HL-60/S4 treated with retinoic acid at 250 ng/mL for 4 days and 3 days (cell line): ENCODE results near the gene MTA3.

Source experiments
- in situ Hi-C: fragments of 300-500 bp; cut with MboI; formaldehyde crosslinking; loops from 2 replicates; pipeline ENCODE4 v1.7.0; 2022; ENCODE audit warnings: low sequenced_read_pairs

MTA3 gene

DNA sequence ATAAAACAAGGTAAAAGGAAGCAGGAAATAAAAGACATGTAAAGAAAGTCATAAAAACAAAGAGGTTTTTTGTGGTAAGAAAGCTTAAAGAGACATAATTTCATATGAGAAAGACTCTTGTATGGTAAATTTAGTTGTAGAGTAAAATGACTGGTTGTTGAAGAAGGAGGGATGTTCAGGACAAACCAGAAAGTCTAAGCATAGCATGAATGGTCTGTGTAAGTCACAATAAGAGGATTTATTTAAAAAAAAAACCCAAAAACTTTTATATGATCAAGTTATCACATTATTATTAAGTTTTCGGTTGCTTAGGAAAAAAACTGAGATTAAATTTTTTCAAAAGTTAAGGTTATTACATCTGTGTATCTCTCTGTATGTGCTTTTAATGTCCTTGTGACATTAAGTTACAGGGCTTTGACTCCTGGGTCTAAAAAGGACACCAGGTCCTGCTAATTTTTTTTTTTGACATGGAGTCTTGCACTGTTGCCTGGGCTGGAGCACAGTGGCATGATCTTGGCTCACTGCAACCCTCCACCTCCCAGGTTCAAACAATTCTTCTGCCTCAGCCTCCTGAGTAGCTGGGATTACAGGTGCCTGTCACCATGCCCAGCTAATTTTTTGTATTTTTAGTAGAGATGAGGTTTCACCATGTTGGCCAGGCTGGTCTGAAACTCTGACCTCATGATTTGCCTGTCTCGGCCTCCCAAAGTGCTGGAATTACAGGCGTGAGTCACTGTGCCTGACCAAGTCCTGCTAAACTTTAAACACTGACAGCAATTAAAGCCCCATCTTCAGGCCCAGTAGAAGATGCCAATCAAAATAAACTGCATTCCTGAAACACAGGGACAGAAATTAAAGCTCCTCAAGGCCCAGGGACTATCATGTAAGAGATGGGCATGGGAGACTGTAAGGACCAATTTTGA, 209.7 kb downstream of the MTA3 start:
- in situ Hi-C loops, result loop anchor here (25.0 kb wide), 1 partner anchor 266 kb away; no protein-coding TSS in a partner anchor

DNA sequence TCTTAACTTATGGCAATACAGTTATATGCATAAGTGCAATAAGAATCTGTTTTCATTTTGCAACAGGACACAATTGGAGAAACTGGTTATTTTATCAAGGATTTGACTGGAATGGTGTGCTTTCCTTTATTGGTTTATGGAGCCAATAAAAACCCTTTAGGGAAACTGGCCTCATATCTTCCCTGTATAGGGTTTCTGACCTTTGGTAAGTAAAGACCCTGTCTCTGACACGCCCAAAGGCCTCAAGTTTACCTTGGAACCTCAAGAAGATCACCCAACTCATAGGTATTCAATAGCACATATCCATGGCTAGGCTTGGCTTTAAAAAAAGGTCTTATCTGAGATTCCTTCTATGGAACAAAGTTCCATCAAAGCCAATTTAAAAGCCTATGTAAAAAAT, 212.7 kb downstream of the MTA3 start:
- in situ Hi-C loops, result loop anchor here (25.0 kb wide), 1 partner anchor 269 kb away; no protein-coding TSS in a partner anchor

DNA sequence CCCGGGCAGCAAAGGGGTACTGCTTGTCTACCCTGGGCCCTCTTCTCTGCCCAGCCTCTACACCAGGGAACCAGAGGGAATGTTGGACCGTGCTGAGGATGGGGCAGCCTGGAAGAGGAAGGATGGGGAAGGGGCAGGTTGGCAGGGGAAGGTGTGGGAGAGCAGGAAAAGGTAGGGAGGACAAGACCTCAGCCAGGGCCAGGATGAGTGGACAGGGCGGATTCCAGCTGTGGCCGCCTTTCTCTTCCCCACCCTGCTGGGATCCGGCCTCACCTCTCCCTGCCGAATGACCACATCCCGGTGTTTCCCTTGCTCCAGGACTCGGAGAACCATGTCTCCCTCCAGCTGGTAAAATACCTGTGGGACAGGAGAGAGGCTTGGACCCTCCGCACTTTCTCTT, 215.1 kb downstream of the MTA3 start:
- in situ Hi-C loops, result loop anchor here (25.0 kb wide), 1 partner anchor 271 kb away; no protein-coding TSS in a partner anchor

DNA sequence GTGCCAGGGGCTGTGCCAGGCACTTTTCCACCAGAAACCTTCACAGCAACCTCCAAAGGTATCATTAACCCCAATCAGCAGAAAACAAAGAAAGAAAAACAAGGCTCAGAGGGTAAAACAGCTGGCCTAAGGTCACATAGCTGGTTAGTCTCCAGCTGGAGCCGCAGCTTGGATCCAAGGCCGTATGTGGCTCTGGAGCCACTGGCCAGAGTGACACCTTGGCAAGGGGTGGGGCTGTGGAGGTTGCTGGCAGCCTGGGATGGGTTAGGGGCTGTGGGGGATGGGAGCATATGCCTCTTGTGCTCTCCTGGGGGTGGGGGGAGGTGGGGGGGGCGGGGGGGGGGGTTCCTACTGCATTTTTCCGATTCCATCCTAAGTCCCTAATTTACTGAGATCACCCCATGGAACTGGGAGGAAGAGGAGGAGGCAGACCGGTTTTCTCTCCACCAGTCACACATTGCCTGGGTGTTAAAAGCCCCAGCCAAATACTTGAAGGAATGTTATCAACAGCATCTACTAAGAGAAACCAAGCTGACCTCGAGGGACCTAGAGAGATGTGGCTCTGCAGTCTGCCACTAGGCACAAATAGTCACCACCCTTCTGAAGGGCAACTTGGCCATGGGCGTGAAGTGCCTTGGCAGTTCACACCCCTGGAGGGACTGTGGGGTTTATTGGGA, 215.9 kb downstream of the MTA3 start:
- in situ Hi-C loops, result loop anchor here (25.0 kb wide), 1 partner anchor 272 kb away; no protein-coding TSS in a partner anchor

DNA sequence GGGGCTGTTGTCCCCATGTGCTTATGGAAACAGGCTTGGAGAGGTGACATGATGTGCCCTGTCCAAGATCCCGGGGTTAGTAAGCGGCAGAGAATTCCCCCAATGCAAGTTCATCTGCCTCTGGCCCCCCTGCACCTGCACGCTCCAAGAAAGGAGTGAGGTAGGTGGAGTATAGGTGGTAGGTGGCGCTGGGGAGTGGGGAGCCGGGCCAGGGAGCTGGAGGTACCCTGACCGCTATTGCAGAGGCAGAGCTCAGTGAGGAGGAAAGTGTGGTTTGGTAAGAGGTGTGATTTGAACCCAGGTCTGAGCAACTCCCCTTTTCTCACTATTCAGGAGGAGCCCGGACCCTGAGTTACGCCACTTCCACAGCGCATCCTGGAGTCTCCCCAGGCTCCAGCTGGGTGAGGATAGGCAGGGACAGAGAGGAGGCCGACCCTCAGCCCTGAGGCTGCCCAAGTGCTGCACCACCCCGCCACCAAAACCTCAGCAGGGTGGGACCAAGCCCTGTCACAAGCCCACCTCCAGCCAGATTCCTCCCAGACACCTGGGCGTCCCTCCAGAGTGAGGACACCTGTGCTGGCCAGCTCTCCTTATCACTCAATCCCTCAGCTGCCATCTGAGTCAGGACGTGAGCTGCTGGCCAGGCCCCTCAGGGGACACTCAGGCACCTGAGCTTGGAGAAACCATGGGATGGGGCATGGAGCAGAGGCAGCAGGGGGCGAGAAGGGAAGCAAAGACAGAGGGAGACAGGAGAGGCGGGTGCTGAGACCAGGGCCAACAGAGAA, 218.3 kb downstream of the MTA3 start:
- in situ Hi-C loops, result loop anchor here (25.0 kb wide), 1 partner anchor 274 kb away; no protein-coding TSS in a partner anchor

DNA sequence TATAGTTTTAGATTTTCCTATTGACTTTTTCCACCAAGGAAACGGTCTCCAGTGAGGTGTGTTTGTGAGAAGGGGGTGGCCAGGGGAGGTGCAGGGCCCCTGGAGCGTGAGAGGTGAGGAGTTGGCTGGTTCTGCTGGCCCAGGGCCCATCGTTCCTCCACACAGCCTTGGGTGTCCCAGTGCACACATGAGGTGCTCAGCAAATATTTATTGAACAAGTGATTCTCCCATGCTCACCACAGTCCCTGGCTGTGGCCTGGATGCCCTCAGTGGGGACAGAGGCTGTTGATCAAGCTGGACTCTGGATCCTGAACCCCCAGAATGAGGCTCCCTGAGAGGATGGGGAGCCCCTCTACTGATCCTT, 219.0 kb downstream of the MTA3 start:
- in situ Hi-C loops, result loop anchor here (25.0 kb wide), 1 partner anchor 275 kb away; no protein-coding TSS in a partner anchor

DNA sequence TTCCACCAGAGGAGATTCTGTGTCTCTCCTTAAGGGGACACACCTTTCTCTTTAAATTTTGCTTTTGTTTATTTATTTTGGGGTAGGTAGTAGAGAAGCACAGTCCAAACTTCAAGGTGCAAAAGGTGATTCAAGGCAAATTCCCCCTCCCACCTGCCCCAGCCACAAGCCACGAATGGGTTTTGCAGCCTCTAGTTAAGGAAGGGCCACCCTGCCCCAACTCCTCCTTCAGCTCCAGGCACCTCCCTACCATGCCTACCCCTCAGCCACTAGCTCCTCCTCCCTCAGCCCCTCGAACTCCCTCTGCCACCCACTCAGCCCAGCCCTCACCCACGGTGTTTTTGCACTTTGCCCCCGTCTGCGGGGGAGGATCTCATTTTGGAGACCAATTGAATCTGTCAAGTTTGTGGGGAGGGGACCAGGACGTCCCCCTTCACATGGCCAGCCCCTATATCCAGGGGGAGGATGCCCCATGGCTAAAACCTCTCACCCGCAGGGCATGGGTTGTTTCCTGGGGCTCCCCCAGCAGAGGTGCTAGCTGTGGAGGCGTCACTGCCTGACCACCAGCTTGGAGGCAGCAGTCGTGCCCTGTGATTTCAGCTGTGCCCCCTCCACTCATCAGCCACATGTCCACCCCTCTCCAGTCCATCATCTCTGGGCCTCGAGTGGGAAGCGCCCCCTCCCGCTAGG, 219.5 kb downstream of the MTA3 start:
- in situ Hi-C loops, result loop anchor here (25.0 kb wide), 1 partner anchor 276 kb away; no protein-coding TSS in a partner anchor

DNA sequence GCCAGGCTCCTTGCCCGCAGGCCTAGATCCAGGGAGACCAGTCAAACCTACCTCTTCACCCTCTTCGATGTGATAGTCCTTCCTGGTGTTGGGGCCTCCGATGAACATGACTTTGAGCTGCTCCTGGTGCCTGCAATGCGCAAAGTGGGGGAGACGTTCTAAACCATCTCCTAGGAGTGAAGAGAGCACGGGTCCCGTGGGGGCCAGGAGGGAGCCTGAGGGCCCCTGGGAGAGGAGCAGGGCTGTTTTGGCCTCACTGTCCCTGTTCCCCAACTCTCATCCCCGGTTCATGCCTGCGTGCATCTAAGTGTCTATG, 220.0 kb downstream of the MTA3 start:
- in situ Hi-C loops, result loop anchor here (25.0 kb wide), 1 partner anchor 276 kb away; no protein-coding TSS in a partner anchor

DNA sequence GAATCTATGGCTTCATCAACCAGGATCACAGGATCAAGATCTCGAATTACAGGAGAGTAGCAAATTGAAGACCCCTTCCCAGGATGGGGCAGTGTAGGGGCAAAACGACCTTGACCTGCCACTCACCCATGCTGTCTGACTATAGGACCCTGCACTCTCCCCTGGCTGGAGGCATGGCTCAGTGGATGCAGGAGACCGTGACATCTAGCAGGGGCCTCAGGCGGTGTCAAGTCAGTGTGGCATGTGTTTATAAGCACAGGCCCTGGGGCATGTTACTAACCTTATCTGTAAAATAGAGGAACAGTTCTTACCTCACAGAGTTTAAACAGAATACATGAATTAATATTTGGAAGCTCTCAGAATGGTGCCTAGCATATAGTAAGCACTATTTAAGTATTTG, 220.4 kb downstream of the MTA3 start:
- in situ Hi-C loops, result loop anchor here (25.0 kb wide), 1 partner anchor 277 kb away; no protein-coding TSS in a partner anchor

DNA sequence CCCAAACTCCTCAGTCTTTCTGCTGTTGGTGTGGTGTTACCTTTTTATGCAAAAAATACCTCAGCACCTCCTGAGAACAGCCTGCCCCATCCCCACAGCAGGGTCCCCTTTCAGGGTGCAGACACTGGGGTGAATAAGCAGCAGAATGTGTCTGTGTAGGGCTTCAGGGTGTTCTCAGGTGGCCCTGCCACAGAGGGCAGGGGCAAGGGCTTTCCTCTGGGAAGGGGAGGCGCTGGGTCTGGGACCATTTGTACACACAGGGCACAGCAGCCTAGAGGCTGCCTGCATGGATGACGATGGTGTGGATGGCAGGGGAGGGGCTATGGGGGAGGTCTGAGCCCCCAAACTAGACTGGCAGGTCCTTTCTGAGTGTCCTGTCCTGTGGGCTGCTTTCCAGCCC, 221.3 kb downstream of the MTA3 start:
- in situ Hi-C loops, result loop anchor here (25.0 kb wide), 1 partner anchor 277 kb away; no protein-coding TSS in a partner anchor

DNA sequence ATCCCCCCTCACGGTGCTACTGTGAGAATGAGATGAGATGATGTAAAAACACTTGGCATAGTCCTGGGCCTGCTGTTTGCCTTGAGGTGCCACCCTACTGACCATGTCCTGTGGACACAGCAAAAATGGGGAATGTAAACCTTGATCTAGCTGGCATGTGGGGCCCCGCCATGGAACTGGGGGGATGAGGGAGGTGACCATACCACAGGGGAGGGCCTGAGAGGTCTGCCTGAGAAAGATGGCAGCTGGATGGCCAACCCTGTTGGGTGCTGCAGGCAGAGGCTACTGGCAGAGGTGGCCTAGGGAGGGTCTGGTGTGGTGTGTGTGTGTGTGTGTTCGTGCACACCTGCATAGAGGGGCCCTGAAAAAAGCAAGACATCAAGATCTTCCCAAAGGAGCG, 223.2 kb downstream of the MTA3 start:
- in situ Hi-C loops, result loop anchor here (25.0 kb wide), 1 partner anchor 279 kb away; no protein-coding TSS in a partner anchor

DNA sequence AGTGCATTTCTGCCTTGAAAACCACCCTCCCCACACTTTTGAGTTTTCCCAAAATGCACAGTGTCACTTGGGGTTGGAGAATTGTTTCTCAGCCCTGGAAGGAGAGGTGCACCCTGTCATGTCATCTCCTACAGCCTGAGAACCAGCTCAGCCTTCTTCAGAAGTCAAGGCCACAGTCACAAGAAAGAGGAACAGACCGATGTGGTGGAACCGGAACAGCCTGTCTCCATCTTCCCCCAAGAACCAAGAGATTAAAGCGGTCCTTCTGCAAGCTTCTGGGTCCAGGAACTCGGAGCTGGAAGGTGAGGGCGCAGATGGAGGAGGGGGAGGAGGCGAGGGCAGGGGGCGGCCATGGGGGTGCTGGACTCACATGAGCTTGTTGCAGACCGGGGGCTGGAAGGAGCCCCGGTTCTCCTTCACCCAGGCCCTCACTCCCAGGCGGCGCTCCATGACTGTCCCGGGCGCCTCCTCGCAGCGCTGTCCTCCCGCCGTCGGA, 223.7 kb downstream of the MTA3 start:
- in situ Hi-C loops, result loop anchor here (25.0 kb wide), 1 partner anchor 280 kb away; no protein-coding TSS in a partner anchor

DNA sequence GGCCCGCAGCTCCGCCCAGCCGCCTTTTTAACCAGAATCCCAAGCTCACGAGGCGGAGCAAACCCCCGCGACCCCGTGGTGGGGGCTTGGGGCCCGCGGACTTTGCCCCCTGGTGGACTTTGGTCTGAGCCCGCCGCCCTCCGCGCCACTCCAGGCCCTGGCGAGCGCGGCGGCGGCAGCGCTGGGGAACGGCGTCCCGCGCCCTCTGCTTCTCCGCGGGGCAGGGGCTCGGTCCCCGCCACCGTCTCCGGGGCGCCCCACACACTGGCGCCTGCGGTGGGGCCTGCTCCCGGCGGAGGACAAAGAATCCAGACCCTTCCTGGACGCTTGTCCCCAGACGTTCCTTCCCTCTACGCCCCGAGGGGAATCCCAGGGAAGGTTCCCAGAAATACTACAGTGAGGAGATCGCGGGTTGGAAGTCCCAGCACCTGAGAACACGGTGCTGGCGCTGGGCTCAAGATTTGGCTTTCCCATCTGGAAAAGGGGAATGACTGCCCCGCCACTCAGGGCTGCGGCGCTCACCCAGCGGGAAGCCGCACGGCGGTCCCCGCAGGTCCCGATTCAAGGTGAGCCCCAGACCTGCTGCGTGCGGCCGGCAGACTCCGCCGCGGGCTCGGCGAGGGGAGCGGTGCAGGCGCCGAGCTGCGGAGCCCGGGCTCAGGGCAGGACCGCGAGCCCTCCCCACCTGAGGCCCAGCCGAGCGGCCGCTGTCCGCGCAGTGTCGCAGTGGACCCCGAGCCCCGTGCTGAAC, 224.3 kb downstream of the MTA3 start, which contains the start of gene HAAO:
HAAO (minus strand) TSS at position 1 of the 751 bp plus-strand sequence. CDS start 47 bp downstream, outside the sequence.
- in situ Hi-C loops, result loop anchor here (25.0 kb wide), 1 partner anchor 280 kb away; no protein-coding TSS in a partner anchor

DNA sequence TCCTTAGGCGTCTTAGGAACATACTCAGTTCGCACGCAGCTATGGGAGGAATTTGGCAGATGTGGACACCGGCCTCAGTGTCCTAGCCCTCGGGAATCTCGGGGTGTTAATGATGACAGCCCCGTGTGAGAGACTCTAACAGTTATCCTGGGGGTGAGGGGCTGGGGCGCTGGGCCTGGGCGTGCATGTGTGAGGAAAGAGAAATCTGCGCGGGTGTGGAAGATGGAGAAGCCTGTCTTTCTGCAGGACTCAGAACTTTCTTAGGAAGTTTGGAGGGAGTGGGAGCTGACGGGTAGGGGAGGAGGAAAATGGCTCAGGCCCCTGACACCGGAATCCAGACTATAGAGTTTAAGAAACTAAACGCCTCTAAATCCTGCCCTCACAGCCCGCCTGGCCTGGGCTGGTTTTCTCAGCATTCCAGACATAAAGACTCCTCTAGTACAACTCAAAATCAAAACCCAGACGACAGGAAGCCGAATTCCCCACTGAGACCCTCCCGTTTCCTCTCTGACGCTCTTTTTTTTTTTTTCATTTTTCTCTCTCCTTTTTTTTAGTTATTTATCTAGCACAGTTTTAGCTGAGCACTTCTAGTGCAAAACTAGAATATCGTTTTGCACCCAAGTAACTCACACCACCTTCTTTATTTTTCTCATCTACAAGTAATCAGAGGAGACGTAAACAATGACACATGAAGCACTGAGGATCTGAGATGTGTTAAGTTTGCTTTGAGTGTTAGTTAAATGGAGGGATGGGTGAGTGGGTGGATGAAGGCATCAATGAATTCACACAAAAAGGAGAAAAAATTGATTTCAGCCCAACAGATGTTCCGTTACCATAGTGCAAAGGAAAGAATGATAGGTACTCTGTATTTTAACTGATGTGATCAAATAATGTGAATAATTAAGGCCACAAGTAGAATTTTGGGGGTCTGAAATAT, 225.2 kb downstream of the MTA3 start:
- in situ Hi-C loops, result loop anchor here (25.0 kb wide), 1 partner anchor 281 kb away; no protein-coding TSS in a partner anchor

DNA sequence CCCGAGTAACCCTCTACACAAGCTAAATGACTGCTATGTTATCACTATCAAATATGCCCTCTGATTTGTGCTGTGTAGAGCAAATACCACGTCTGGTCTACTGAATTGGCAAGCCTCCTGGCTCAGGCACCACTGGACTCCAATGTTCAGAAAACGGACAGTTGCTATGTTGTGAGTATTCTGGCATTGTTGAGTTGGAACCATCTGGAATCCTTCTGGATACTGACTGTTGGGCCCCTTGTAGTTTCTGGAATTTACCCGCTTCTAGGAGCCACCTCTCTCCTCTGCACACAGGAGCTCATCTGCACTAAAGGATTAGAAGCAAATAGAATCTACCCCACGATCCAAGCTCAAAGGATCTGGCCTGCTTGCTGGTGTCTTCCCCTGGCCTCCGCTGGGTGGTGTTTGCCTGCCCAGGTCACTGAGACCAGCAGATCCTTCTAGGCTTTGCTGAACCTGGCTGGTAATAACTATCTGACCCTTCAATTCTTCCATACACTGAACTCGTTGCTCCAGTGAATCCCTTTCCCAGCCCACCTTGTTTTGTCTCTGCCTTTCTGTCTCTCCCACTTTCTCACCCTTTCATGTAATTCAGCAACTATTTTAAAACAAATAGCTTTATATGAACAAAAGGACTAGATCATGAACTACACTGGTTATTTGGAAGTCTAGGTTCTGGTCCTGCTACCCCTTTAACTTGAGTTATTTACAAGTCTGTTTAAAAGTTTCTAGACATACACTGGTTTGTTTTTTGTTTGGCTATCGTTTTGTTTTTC, 226.0 kb downstream of the MTA3 start:
- in situ Hi-C loops, result loop anchor here (25.0 kb wide), 1 partner anchor 282 kb away; no protein-coding TSS in a partner anchor

DNA sequence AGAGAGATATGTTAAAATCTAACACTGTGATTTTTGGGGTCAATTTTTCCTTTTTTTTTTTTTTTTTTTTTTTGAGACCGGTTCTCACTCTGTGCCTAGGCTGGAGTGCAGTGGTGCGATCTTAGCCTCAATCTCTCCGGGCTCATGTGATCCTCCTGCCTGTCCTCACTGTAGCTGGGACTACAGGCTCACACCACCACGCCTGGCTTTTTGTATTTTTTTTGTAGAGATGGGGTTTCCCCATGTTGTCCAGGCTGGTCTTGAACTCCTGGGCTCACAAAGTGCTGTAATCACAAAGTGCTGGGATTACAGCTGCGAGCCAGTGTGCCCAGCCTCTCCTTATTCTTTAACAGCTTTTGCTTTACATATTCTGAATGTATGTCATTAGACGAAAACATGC, 226.8 kb downstream of the MTA3 start:
- in situ Hi-C loops, result loop anchor here (25.0 kb wide), 1 partner anchor 283 kb away; no protein-coding TSS in a partner anchor

DNA sequence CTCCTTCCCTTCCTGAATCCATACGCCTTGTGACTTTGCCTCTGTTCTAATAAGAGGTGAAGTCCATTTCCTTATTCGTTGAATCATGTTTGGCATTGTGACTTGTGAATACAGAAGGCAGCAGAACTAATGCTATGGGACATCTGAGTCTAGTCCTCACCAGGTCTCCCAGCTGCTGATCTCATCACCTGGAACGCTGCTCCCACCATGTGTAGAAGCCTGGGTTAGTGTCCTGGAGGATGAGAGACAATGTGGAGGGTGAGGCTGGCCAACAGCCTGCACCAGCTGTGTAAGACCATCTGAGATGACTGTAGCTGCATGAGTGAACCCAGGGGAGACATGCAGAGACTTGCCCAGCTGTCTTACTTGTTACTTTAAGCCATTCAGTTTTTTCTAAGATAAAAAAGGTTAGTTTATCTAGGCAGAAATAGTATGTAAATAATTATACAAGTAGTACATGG, 227.4 kb downstream of the MTA3 start:
- in situ Hi-C loops, result loop anchor here (25.0 kb wide), 1 partner anchor 284 kb away; no protein-coding TSS in a partner anchor
